ENCODE measurements around the gene ALG12.

- TF ChIP-seq RAD21 (conservative IDR thresholded peaks at IDR 0.05): no peak
- no peak for TF ChIP-seq CTCF (IDR thresholded peaks at IDR 0.05; ENCODE audit: poor library complexity, severe bottlenecking)
- no peak for TF ChIP-seq EP300 (conservative IDR thresholded peaks at IDR 0.05; ENCODE audit: poor library complexity, severe bottlenecking)
These were observed 30.5 kb downstream of the ALG12 start for GRCh38 chr22:49887702-49888101.

Measured in neural cell (in vitro differentiated cells).